Esophagus squamous epithelium (tissue), 4 donors: Measurements from ENCODE around the gene C16orf82.

Experiments
- CTCF ChIP-seq, 6 experiments: fragments of 450-650 bp in 4 of 6; fragments of 200-600 bp in 2 of 6; sonication (generic) in 2 of 6; IDR thresholded peaks; one replicate each; pipeline ENCODE4 v1.5.1; 2016 to 2019; ENCODE audit warnings: antibody characterized with exemption in 6 of 6, mild to moderate bottlenecking in 4 of 6, moderate library complexity in 4 of 6
- POLR2A ChIP-seq, 4 donors: fragments of 450-650 bp; IDR thresholded peaks; one replicate each; pipeline ENCODE4 v1.6.1; 2017; ENCODE audit warnings: antibody characterized with exemption in 4 of 4, mild to moderate bottlenecking in 4 of 4, moderate library complexity in 3 of 4

GRCh38 chr16:27110524-27110896 is 43.8 kb downstream of the C16orf82 start:
- TF ChIP-seq POLR2A (IDR thresholded peaks at IDR 0.05) (no peak), CTCF (IDR thresholded peaks at IDR 0.05) (no peak)
